Daoy (cell line): ENCODE measurements around the gene MAP4K4. TPM values are rescaled to one million over a fixed set of nuclear protein-coding genes. Genes with fewer than 3 reads are reported as not detected.
"Not testable (repeated sequence)": the region's sequence is repeated elsewhere in the genome, so short reads cannot be mapped to it uniquely, and the experiment has no call there.

Experiments used
- DNase-seq: peaks from one replicate; pipeline ENCODE4 v3.0.0-alpha.2; 2015; ENCODE audit warnings: low read depth
- total RNA-seq: library from RNA; depleted of rRNA; stranded (reverse); fragments of >200 nt; shearing (Covaris generic); gene quantifications from 2 replicates; pipeline ENCODE4 v1.2.3, GENCODE V29; 2014

The MAP4K4 gene
- total RNA-seq, 1 experiment from 2014 or later, result 78.3 TPM

DNA sequence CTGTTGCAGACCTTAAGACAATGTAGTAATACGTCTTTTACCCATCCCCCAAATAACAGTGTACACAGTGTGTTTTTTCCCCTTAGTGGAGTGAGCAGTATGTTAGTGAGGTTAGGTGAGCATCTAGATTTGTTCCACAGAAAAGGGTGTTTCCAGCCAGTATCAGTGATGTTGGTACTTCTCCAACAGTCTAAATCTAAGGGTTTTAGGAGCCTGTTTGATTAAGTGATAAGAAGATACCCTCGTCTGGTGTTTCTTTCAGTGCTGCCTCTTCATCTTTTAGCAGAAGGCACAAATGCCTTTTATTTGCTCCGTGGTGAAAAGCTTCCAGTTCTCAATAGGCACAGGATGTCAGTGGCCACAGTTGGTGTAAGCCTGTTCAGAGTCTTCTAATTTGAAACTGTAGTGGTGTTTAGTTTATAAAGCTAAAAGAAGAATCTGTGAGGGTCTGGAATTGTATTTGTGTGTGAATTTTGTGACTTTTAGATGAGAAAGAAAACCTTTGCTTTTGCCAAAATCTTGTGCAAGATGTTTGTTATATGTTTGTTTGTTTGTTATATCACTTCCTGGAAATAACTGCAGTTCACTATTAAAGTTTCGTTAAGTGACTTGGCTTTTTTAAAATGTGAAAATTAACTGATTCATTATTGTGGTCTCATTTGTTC lies 71.2 kb downstream of the MAP4K4 start:
- DNase-seq, result no peak

DNA sequence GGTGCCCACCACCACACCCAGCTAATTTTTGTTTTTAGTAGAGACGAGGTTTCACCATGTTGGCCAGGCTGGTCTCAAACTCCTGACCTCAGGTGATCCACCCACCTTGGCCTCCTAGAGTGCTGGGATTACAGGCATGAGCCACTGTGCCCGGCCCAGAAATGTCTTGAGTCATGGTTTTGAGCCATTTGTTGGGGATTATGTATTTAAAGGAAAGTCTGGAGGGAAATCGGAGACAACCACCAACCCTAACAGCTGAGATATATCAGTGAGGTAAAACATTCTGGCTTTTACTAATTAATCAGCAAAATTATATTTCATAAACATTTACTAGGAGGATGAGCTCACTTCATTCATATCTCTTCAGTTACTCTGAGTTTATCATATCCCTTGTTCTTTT lies 72.2 kb downstream of the MAP4K4 start:
- not testable (repeated sequence) for DNase-seq

DNA sequence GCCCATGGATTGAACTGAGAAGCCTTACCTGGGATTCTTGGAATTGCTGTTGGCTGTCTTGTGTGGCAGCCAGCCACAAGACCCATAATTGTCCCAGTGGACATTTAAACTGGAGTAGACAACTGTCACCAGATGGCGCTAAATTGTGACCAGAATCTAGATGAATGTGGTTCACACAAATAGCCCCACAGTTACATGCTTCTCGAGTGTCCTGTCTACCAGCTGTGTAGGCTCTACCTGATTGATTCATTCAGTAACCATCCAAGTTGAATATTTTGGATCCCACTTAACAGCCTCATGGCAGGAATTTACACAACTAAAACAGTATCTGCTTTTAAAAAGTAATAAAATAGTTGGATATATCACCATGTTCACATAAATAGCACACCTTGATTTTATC lies 73.2 kb downstream of the MAP4K4 start:
- peak; percentile 49 for DNase-seq

DNA sequence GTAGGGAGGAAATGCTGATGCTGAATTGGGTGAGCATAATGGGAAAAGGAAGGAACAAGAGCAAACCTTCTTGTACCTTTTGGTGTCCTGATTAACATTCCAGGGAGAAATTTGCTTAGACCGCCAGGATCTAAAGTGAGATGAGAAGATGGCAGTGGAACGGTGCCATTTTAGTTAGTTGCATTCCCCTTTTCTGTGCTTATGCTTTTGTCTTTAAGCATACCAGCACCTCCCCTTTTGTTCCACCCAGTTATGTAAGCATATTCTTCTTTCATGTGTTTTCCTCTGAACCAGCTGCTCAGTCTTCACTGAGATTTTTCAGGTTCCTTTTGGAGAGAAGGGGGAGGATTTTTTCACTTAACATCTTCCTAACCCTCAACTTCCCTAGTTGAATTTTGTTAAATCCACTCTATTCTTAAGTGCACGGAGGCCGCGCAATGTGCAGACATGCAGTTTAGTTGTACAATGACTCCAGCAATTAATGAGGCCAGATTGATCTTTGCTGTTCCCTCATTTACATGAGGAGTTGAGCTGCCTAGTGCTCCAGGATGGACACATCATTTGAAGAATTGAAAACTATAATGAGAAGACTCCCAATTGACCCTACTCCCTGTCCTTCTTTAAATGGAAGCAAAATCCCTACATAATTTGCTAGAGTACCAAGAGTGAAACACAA lies 73.9 kb downstream of the MAP4K4 start:
- no peak for DNase-seq

DNA sequence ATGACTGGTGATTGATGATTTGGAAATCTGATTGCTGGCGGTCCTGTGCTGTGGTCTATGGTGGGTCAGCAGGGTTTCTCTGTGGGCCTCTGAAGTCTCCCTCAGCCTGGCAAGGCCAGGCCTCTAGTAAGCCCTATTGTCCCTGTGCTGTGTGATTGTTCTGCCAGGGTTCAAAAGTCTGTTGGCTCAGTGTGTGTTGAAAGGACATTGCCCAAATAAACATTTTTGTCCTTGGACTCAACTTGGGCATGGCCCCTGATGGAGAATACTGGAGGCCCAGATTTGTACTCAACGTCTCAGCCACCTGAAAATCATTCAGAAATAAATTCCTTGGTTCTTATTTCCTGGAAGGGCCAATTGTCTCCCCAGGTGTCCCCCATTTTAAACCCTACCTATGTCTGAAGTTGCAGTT lies 74.4 kb downstream of the MAP4K4 start:
- DNase-seq, result no peak

DNA sequence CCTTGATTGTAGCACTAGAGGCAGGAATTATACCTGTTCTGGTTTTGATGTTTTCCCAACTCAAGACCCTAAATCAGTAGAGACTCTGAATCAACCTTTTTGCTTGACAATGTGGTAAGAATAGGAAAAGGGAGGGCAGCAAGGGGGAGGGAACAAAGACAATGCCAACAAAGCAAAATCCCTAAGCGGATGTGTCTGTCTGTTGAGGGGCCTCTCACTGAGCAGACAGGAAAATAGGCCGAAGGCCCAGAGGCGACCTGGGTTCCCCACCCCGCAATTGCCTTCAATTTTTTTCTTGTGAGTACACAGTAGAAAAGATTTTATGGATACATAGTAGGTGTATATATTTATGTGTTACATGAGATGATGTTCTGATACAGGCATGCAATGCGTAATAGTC lies 75.6 kb downstream of the MAP4K4 start:
- no peak for DNase-seq

DNA sequence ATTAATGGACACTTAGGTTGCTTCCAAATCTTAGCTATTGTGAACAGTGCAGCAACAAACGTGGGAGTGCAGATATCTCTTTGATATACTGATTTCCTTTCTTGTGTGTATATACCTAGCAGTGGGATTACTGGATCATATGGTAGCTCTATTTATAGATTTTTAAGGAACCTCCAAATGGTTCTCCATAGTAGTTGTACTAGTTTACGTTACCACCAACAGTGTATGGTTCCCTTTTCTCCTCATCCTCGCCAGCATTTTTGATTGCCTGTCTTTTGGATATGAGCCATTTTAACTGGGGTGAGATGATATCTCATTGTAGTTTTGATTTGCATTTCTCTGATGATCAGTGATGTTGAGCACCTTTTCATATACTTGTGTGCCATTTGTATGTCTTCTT lies 76.5 kb downstream of the MAP4K4 start:
- not testable (repeated sequence) for DNase-seq

DNA sequence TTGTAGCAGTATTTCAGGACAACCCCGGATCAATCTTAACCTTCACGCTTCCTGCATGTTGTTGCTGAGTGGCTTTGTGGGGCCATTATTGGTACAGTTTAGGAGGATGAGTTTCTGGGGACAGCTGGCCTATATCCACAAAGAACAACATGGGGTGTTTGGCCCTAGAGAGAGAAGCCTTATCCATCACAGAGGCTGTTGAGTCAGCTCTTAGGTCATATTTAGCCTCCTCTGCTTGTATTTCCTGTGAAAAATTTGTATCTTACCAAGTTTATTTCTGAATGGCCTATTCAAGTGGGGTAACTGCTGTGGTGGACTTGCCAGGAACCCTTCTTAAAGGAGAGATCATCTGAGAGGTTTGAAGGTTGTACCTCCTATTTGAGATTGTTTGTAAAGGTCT lies 77.6 kb downstream of the MAP4K4 start:
- no peak for DNase-seq

DNA sequence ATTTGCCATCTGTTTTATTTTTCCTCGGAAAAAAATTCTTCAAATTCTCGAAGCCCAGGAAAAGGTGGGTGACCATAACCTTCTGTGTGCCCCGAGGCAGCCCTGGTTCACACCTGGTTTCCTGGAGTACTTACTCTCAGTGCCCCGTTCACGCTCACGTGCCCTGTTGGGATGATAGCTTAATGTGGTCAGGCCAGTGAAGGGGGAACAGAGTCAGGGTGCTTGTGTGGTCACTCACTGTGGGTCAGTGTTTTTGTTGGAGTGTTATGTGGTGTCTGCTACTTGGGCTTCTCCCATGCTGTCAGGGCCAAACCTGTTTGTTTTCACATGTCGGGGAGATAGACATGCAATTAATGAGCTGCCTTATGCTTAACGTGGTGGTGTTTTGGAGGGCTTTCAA lies 78.1 kb downstream of the MAP4K4 start:
- no peak for DNase-seq

DNA sequence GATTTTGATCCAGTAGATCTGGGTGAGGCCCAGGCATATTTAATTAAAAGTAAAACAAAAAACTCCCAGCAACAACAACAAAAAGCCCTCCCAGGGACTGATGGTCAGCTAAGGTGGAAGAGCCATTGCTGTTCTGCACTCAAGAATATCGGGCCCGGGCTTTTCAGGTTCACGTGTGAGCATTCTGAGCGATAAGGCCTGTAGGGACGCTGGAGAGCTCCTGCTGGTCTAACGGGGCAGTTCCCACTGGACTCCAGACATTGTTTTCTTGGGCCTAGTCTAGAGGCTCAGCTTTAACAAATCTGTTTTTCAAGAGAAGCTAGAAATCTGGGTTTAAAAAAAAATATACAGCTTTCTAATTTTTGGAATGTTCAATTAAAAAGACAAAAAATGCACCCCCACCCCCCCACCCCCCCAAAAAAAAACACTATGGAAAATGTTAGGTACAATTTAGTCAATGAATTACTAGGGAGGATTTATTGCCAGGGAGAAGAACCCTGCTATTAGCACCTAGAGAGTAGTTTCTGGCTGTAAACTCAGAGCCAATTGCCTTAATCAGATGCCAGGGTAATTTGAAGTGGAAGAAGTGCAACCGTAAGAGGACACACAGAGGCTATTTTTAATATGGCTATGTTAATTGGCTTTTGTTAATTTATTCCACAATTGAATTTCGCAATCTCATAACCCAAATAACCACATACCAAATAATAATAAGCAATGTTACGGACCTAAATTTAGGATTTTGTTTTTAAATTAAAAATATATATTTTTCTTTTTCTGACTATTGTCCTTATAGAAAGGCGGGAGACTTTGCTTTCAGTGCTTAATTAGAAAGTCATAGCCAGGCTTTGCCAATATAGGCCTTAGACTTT lies 78.9 kb downstream of the MAP4K4 start:
- no peak for DNase-seq

DNA sequence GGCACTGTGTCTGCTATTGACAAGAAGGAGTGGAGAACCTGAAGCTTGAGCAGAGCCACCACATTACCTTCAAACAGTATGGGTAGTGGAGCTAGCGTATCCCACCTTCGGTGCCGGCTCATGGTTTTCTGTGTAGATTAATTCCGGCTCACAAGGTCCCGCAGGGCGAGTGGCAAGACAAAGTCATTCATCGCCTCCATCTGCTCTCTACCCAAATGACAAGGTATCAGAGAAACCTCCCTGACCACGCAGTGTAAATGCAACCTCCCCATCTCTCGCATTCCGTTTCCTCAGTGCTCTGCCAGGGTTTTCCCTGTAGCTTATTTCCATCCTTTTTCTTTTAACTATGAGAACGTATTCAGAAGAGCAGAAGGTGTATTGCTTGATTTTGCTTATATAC lies 79.8 kb downstream of the MAP4K4 start:
- no peak for DNase-seq

DNA sequence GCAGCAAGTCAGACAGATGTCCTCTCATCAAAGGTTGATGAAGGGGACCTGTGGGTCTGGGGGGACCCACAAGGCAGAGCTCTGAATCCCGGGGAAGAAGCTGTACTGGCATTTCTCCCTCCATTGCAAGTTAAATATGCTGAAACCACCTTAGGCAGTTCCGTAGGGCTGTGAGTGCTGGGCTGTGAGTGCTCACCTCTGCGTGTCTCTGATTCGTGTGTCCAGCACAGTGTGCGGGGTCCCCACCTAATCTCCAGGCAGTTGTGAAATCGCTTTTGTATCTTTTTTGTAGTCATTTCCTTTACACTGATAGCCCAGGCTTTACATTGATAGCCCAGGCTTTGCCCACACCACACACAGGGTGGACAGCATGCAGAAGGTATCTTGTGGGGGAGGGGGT lies 80.6 kb downstream of the MAP4K4 start:
- DNase-seq, result no peak

DNA sequence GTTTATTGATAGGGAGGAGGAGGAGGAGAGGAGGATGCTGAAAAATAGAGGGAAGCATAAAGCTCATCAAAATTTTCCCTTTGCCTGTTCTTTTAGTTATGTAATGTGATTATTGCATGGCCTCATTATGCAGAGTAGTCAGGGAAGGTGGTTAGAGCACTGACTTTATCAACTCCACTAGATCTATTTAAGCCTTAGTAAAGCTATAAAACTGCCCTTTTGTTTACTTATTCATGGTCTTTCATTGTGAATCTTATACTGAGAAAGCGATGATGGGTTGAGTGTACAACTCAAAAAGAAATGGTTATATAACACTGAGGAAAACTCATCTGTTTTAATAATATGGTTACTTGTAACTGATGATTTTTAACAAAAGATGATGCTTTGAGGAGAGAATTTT lies 81.7 kb downstream of the MAP4K4 start:
- DNase-seq, result no peak

DNA sequence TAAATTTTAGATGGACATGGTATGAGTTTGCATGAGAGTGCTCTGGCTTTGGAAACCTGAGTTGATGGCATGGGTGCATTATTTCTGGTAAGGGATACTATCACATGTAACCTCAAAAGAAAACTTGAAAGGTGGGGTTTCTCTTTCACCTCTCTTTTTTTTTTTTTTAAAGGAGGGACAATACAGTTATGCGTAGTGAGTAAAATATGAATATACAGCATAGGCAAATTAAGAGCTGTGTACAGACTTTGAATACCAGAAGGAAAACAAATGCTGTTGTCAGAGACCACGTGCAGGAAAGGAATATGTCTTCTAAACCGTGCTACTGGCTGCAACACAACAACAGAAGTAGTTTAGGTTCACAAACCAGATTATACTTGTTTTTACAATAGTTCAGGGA lies 82.1 kb downstream of the MAP4K4 start:
- DNase-seq, result no peak

DNA sequence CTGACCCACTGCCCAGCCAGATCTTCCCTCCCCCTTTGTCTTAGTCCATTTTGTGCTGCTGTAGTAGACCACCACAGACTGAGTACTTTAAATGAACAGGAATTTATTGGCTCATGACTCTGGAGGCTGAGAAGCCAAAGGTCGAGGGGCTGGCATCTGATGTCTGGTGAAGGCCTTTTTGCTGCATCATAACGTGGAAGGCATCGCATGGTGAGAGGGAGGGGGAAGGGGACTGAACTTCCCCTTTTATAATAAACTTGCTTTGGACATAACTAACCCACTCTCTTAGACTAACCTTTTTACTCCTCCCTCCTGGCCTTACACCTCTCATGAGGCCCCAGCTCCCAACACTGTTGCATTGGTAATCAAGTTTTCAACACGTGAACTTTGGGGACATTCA lies 83.8 kb downstream of the MAP4K4 start:
- DNase-seq, result no peak

DNA sequence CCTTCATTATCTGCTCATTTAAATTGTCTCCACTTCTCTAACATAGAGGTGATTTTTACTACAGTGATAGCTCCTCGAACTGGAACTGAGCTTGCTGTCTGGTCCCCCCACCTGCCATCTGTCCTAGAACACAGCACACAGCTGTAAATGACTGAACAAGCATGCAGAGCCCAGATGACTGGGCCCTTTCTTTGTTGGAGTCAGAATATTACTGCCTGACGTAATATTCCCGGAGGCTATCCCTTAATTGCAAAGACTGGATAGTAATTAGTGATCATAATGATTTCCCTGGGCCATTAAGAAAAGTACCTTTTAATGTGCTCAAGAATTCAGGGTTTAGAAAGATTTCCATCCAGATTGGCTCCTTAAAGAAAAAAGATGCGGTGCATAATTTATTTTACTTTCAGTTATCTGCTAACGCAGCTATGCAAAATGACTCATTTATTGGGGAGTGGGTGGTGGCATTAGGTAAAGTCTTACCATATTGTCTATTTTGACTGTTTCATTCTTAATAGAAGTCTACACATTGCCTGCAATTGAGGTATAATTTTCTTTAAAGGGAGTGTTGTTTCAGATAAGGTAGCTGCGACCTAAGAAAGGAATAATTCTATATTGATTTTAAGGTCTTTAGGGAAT lies 84.4 kb downstream of the MAP4K4 start:
- no peak for DNase-seq

DNA sequence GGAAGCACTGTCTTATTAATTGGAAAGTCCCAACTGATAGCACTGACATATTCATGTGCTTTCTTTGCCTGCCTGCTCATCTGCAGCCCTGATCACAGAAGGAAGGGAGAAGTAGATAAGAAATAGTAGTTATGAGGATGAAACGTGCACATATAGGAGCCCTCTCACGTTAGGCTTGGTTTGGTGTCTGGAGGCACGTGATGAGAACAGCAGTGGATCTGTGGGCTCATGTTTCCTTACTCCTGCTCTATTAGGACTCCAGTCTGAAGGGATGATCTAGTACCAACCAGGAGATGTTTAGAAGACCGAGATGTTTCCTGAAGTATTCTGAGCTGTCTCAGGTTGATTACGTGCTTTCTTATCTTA lies 84.9 kb downstream of the MAP4K4 start:
- no peak for DNase-seq

DNA sequence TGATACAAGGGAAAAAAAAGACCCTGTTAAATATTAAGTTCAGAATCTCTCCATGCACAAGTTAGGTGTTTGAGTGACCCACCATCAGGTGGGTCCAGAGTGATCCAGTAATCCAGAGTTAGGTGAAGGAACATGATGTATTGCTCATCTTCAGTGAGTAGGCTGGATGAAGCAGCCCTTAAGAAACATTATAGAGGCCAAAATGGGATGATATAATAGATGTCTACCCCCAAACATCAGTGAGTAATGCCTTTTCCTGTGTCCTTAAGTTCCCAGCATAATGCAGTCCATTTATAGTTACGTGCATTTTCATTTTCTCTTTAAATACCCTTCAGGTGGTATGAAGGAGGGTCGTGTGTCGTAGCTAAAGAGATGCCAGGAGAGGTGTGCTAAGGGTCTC lies 89.6 kb downstream of the MAP4K4 start:
- no peak for DNase-seq

DNA sequence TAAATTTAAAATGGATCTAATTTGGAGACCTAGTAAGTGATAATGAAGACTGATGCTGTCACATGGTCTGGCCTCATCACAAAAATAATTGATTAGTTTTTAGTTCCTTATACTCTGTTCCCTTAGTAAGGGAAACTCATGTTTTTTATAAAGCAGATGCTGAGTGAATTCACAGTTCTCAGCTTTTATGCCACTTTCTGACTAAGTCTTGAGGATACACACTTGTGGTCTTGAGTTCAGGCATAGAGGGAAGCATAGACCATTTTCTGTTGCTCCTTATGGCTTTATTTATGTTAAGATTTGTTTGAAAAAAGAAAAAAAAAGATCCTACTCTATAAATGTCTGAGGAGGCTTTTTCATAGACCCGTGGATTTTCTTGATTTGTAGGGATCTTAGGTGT lies 91.1 kb downstream of the MAP4K4 start:
- DNase-seq, result no peak

DNA sequence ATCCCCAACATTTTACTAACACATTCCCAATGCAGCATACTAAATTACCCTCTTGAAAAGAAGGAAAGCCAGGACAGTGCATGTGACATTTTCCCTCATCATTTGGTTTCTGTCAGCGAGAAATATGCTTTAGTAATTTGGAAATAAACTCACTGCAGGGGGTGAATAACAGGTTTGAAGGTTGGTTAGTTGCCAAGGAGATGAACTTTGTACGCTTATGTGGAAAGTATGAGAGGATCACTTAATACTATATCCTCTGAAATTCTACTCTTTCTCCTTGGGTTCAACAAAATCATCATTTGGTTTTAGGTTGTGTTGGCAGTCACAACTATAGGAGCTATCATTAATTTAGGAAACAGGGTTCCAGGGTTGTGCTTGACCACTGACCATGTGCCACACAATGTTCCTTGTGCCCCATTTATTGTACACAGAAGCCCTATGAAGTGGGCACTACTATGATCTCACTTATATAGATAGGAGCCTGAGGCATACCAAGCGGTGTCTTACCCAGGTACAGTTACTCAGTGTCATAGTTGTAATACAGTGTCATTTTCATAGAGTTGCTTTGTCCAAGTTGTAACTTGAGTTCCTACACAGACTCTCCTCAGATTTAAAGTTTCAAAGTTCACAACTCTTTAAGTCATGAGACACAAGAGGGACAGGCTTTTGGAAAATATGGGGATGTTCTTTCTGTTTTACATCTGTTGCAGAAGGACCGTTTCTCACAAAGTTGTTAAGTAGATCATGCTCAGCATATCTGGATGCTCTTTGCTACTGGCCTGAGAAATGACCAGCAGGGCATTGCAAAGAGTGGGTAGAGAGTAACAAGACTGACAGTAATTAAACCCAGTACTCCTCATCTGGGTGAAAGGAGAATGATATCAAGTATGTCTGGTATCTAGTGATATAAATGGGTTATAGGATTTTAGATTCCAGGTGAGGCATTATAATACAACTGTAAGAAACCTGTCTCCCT lies 91.8 kb downstream of the MAP4K4 start:
- DNase-seq, result no peak

DNA sequence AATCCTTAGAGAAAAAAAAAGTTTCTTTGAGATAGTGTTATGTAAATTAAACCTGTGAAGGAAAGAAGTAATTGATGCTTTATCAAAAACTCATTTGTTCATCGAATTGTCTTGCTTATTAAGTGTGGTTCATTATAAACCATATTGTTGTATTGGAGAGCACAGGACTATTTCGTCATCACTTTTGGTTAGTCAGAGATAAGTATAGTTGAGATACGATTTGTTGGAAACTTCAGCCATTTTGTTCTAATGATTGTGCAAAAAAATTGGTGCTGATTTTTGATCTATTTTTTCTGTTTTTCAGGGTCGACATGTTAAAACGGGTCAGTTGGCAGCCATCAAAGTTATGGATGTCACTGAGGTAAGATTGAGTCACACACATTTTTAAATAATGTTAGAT lies 92.9 kb downstream of the MAP4K4 start:
- no peak for DNase-seq
